ENCODE measurements around the gene LRRK1.

LRRK1 gene

GRCh38 chr15:101050623-101051290 lies 131.6 kb downstream of the LRRK1 start:
- Histone ChIP-seq H3K27me3 (no peaks in the 10 kb centered on the region), H3K4me1 (no peaks in the 10 kb centered on the region), H3K4me3 (no peak overlapping the region), H3K27ac (no peak overlapping the region), H3K9me3 (no peaks in the 10 kb centered on the region), H3K36me3 (peaks cover 9 to 78% (median 56%) of the 10 kb centered on the region in 3 donors)
- TF ChIP-seq CTCF (IDR thresholded peaks at IDR 0.05) = no peak
- intact Hi-C loops (cut with DNase I; ENCODE audit: low total_unique reads) = no loop called here
- DNase-seq = peak in 1 of 2 donors; percentile 58

DNA sequence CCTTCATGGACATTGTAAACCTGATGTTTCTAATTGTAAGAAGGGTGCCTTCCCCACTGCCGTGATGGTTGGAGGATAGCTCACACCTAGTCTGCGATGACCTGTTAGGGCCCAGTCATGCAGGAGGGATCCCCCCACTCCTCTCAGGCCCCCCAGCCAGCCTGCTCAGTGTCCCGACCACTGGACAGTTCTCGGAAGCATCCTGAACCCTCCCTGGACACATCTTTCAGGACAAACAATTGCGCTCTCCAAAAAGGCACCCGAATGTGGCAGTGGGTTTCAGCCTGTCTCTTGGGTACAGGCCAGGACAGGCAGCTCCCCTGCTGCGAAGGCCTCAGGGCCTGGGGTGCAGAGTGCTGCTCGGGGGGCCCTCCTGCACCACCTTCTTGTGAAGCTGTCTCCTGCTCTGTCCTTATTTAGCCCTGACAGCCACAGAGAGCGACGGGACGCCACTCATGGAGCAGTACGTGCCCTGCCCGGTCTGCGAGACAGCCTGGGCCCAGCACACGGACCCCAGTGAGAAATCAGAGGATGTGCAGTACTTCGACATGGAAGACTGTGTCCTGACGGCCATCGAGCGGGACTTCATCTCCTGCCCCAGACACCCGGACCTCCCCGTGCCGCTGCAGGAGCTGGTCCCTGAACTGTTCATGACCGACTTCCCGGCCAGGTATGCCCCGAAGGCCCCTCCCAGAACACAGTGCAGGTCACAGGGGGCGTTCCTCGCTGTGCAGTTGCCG lies 132.3 kb downstream of the LRRK1 start:
- H3K4me1 ChIP-seq = no peaks in the 10 kb centered on the region
- TF ChIP-seq CTCF (IDR thresholded peaks at IDR 0.05) = no peak
- intact Hi-C loops (cut with DNase I; ENCODE audit: low total_unique reads) = no loop called here
- H3K9me3 ChIP-seq = no peaks in the 10 kb centered on the region
- H3K27ac ChIP-seq = no peak overlapping the region
- peak in 1 of 2 donors; percentile 50 for DNase-seq
- H3K36me3 ChIP-seq = peaks cover 9 to 71% (median 56%) of the 10 kb centered on the region in 3 donors
- H3K27me3 ChIP-seq = no peaks in the 10 kb centered on the region
- no peak overlapping the region for H3K4me3 ChIP-seq

- intact Hi-C loops (cut with DNase I; ENCODE audit: low total_unique reads) = no loop called here
- H3K27ac ChIP-seq = no peak overlapping the region
- peak in 1 of 2 donors; percentile 50 for DNase-seq
- no peaks in the 10 kb centered on the region for H3K4me1 ChIP-seq
- H3K9me3 ChIP-seq = no peaks in the 10 kb centered on the region
- H3K4me3 ChIP-seq = no peak overlapping the region
- TF ChIP-seq CTCF (IDR thresholded peaks at IDR 0.05) = no peak
- H3K36me3 ChIP-seq = peaks cover 9 to 78% (median 62%) of the 10 kb centered on the region in 3 donors
- no peaks in the 10 kb centered on the region for H3K27me3 ChIP-seq
Observed at GRCh38 chr15:101052031-101052620, 133.0 kb downstream of the LRRK1 start.

DNA sequence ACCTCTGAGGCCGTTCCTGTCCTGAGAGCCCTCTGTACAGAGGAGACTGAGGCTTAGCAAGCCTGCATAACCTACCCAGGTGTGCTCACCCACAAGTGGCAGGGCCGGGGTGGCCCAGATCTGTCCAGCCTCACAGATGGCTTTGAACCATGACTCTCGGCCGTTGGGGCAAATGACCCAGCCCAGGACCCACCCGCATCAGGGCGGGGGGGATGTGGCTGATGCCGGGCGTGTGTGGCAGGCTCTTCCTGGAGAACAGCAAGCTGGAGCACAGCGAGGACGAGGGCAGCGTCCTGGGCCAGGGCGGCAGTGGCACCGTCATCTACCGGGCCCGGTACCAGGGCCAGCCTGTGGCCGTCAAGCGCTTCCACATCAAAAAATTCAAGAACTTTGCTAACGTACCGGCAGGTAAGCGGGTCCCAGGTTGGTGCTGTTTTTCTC lies 133.5 kb downstream of the LRRK1 start:
- no peak for TF ChIP-seq CTCF (IDR thresholded peaks at IDR 0.05)
- Histone ChIP-seq H3K36me3 (peaks cover 9 to 83% (median 65%) of the 10 kb centered on the region in 3 donors), H3K4me1 (no peaks in the 10 kb centered on the region), H3K27me3 (no peaks in the 10 kb centered on the region), H3K4me3 (no peak overlapping the region), H3K27ac (no peak overlapping the region), H3K9me3 (no peaks in the 10 kb centered on the region)
- intact Hi-C loops (cut with DNase I; ENCODE audit: low total_unique reads) = no loop called here
- DNase-seq = peak in 1 of 2 donors; percentile 59

DNA sequence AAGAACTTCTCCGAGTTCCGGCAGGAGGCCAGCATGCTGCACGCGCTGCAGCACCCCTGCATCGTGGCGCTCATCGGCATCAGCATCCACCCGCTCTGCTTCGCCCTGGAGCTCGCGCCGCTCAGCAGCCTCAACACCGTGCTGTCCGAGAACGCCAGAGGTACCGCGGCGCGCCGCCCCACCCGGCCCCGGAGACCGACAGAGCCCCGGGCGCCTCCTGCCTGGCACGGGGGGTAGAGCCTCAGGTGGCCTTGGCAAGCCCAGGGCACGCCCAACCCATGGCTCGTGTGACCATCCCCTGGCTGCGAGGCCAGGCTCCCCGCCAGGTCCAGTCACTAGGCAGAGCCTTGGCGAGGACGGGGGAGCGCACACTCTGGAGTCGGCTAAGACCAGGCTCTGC lies 134.1 kb downstream of the LRRK1 start:
- peak in 1 of 2 donors; percentile 52 for DNase-seq
- Histone ChIP-seq H3K27me3 (no peaks in the 10 kb centered on the region), H3K36me3 (peaks cover 9 to 89% (median 65%) of the 10 kb centered on the region in 3 donors), H3K9me3 (no peaks in the 10 kb centered on the region), H3K27ac (no peak overlapping the region), H3K4me3 (no peak overlapping the region), H3K4me1 (no peaks in the 10 kb centered on the region)
- intact Hi-C loops (cut with DNase I; ENCODE audit: low total_unique reads) = no loop called here
- no peak for TF ChIP-seq CTCF (IDR thresholded peaks at IDR 0.05)

Data from tibial artery (tissue), 4 donors.